ENCODE results near the gene GPATCH11.

DNA sequence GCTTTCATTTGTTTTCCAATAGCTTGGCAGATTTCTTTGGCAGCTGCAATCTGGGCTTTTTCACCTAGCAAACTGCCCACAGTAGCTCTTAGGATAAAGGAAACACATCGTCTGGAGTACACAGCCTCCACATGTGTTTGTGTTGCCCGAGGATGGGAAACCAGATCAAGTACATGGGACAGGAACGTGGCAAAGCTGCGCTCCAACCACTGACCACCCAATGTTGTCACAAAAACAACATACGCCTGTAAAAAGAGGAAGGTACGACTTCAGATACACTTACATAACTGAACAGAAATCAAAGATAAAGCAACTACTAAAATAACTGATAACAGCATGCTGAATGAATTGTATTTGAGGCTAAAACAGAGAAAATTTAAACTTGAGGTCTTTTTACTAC, 15.6 kb upstream of the GPATCH11 start:
- TF ChIP-seq, protein P1, sequence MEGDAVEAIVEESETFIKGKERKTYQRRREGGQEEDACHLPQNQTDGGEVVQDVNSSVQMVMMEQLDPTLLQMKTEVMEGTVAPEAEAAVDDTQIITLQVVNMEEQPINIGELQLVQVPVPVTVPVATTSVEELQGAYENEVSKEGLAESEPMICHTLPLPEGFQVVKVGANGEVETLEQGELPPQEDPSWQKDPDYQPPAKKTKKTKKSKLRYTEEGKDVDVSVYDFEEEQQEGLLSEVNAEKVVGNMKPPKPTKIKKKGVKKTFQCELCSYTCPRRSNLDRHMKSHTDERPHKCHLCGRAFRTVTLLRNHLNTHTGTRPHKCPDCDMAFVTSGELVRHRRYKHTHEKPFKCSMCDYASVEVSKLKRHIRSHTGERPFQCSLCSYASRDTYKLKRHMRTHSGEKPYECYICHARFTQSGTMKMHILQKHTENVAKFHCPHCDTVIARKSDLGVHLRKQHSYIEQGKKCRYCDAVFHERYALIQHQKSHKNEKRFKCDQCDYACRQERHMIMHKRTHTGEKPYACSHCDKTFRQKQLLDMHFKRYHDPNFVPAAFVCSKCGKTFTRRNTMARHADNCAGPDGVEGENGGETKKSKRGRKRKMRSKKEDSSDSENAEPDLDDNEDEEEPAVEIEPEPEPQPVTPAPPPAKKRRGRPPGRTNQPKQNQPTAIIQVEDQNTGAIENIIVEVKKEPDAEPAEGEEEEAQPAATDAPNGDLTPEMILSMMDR (IDR thresholded peaks at IDR 0.05; ENCODE audit: insufficient read depth, low read length, poor library complexity, severe bottlenecking), result no peak
- TF ChIP-seq EZH2phosphoT487 (conservative IDR thresholded peaks at IDR 0.05; ENCODE audit: low read length), result no peak
